K562 (cell line): ENCODE measurements around the gene CCNY. TPM values are rescaled to one million over a fixed set of nuclear protein-coding genes. Genes with fewer than 3 reads are reported as not detected.

Experiments used
- C11orf30 ChIP-seq: fragments of 450-650 bp; IDR thresholded peaks from 2 replicates; pipeline ENCODE4 v1.6.1; 2016; ENCODE audit warnings: low read depth, mild to moderate bottlenecking
- CEBPB ChIP-seq: fragments of 450-650 bp; IDR thresholded peaks from 2 replicates; pipeline ENCODE4 v1.6.1; 2016; ENCODE audit warnings: missing genetic modification characterization, missing compliant biosample characterization
- EP400 ChIP-seq: fragments of 450-650 bp; IDR thresholded peaks from 2 replicates; pipeline ENCODE4 v1.6.1; 2017; ENCODE audit warnings: antibody characterized with exemption, mild to moderate bottlenecking, moderate library complexity
- ESRRA ChIP-seq: fragments of 450-650 bp; IDR thresholded peaks from 2 replicates; pipeline ENCODE4 v1.6.1; 2014; ENCODE audit warnings: low read depth, mild to moderate bottlenecking, moderate library complexity, borderline replicate concordance
- HDAC6 ChIP-seq: IDR thresholded peaks from 2 replicates; pipeline ENCODE4 v1.6.1; 2012; ENCODE audit warnings: low read depth, mild to moderate bottlenecking, control low read depth, inconsistent platforms, low read length, moderate library complexity
- MAFK ChIP-seq: IDR thresholded peaks from 2 replicates; pipeline ENCODE4 v1.6.1; 2011; ENCODE audit warnings: low read length, improper control_type of control experiment
- NFIC ChIP-seq: fragments of 450-650 bp; IDR thresholded peaks from 2 replicates; pipeline ENCODE4 v1.6.1; 2017; ENCODE audit warnings: mild to moderate bottlenecking, inconsistent platforms
- RBFOX2 ChIP-seq: fragments of 200-400 bp; formaldehyde crosslinking; IDR thresholded peaks from 2 replicates; pipeline ENCODE4 v1.6.1; 2017; ENCODE audit warnings: low read depth, mild to moderate bottlenecking, low read length, moderate library complexity
- TRIM24 ChIP-seq, 2 experiments: fragments of 450-650 bp; IDR thresholded peaks; 2 replicates each; pipeline ENCODE4 v1.6.1; 2016
- TRIM28 ChIP-seq: fragments of 450-650 bp; IDR thresholded peaks from 2 replicates; pipeline ENCODE4 v1.6.1; 2017
- polyA plus RNA-seq, 8 experiments: library from polyadenylated mRNA; depleted of rRNA in 4 of 8; stranded (reverse) in 5 of 8; unstranded in 3 of 8; fragments of >200 nt; fragmentation: Nextera tagmentation in 2 of 8; fragmentation: Illumina TruSeq in 1 of 8; extraction: Ambion mirVana in 2 of 8; extraction: Trizol in 1 of 8; gene quantifications; 2 replicates each; pipeline versions ENCODE4 v1.2.1 to v1.2.3, GENCODE V29; 2011 to 2014; ENCODE audit warnings: inconsistent platforms in 1 of 8, missing spikeins in 1 of 8
- total RNA-seq, 7 experiments: library from RNA; depleted of rRNA in 6 of 7; stranded (reverse); fragments of >200 nt in 6 of 7; fragmentation: Illumina TruSeq in 2 of 7; extraction: Trizol in 2 of 7; gene quantifications; 2 replicates each; pipeline versions ENCODE4 v1.2.1 to v1.2.3, GENCODE V29; 2011 to 2021; ENCODE audit warnings: low replicate concordance in 1 of 7
- TF ChIP-seq, protein P1 (sequence below): IDR thresholded peaks from 2 replicates; pipeline ENCODE4 v1.6.1; 2011; ENCODE audit not compliant: insufficient read length; ENCODE audit errors: extremely low read depth
- TF ChIP-seq, protein P2 (sequence below), 2 experiments: fragments of 450-650 bp in 1 of 2; sonication (generic) in 1 of 2; formaldehyde crosslinking in 1 of 2; IDR thresholded peaks in 1 of 2; conservative IDR thresholded peaks in 1 of 2; 2 replicates each; pipeline versions ENCODE4 v1.6.1 to v1.8.1; 2016 to 2023; ENCODE audit warnings: mild to moderate bottlenecking in 2 of 2, moderate library complexity in 2 of 2, inconsistent platforms in 1 of 2, missing genetic modification reagents in 1 of 2

Gene CCNY
- total and polyA plus RNA-seq, 9 of the 15 experiments (the other 6 are each of a cell fraction or from before 2014, with no cell fraction given): 8.4 to 109 (median 38.6) TPM

- TF ChIP-seq ESRRA (no peak), HDAC6 (no peak), EP400 (0 out of 2 replicates have a peak, but pooled peaks have one; percentile 9), TRIM24 (IDR thresholded peaks at IDR 0.05) (0 out of 4 replicates have a peak, but pooled peaks of 1 of the 2 experiments have one; percentile 44), RBFOX2 (no peak), C11orf30 (peak; percentile 71), NFIC (no peak), CEBPB (tag) (peak; percentile 81), MAFK (peak; percentile 61; the same call in 1 of the 2 replicates), TRIM28 (no peak)
- TF ChIP-seq, protein P1, sequence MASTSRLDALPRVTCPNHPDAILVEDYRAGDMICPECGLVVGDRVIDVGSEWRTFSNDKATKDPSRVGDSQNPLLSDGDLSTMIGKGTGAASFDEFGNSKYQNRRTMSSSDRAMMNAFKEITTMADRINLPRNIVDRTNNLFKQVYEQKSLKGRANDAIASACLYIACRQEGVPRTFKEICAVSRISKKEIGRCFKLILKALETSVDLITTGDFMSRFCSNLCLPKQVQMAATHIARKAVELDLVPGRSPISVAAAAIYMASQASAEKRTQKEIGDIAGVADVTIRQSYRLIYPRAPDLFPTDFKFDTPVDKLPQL: no peak
- TF ChIP-seq, protein P2, sequence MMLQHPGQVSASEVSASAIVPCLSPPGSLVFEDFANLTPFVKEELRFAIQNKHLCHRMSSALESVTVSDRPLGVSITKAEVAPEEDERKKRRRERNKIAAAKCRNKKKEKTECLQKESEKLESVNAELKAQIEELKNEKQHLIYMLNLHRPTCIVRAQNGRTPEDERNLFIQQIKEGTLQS (IDR thresholded peaks at IDR 0.05): peak; percentile 83
- TF ChIP-seq, protein P2 (CRISPR knock-in tag; conservative IDR thresholded peaks at IDR 0.05): no peak
- TF ChIP-seq, all 486 proteins: peak for 17
Measured at GRCh38 chr10:35453855-35454532, 117.7 kb downstream of the CCNY start (continued).
